ENCODE measurements around the gene ZBTB5. TPM values are rescaled to one million over a fixed set of nuclear protein-coding genes. Genes with fewer than 3 reads are reported as not detected.
A peak's percentile ranks its signal among the peaks of the same experiment; 100 is the strongest.

ZBTB5 gene
- total and polyA plus RNA-seq, 2 of the 13 experiments (the other 11 are each of a cell fraction or from before 2014, with no cell fraction given), result 12.5 to 20.5 TPM

- TF ChIP-seq ZNF44 (CRISPR knock-in tag; IDR thresholded peaks at IDR 0.05) (no peak), ZNF557 (CRISPR knock-in tag; IDR thresholded peaks at IDR 0.05) (no peak), ZNF207 (IDR thresholded peaks at IDR 0.05; ENCODE audit: borderline replicate concordance) (no peak), ZNF607 (CRISPR knock-in tag; IDR thresholded peaks at IDR 0.05; ENCODE audit: borderline replicate concordance) (no peak; the same call in 1 of the 2 replicates), SNAPC5 (CRISPR knock-in tag; IDR thresholded peaks at IDR 0.05; ENCODE audit: borderline replicate concordance) (no peak), HIVEP1 (CRISPR knock-in tag; IDR thresholded peaks at IDR 0.05) (no peak), TAF15 (IDR thresholded peaks at IDR 0.05; ENCODE audit: low read depth, low read length, poor library complexity, severe bottlenecking) (no peak), IRF9 (CRISPR knock-in tag; IDR thresholded peaks at IDR 0.05; ENCODE audit: borderline replicate concordance) (no peak), CBX2 (IDR thresholded peaks at IDR 0.05; ENCODE audit: low read depth, low read length) (no peak), CBX2 (CRISPR knock-in tag; IDR thresholded peaks at IDR 0.05; ENCODE audit: low read depth) (no peak), KDM5A (IDR thresholded peaks at IDR 0.05; ENCODE audit: borderline replicate concordance, low read length) (no peak), TMF1 (CRISPR knock-in tag; IDR thresholded peaks at IDR 0.05; ENCODE audit: low read depth) (no peak), NFATC3 (CRISPR knock-in tag; IDR thresholded peaks at IDR 0.05) (no peak), GLMP (CRISPR knock-in tag; IDR thresholded peaks at IDR 0.05; ENCODE audit: borderline replicate concordance) (no peak), FOXK1 (CRISPR knock-in tag; IDR thresholded peaks at IDR 0.05; ENCODE audit: borderline replicate concordance, low read depth) (no peak), TFAP4 (IDR thresholded peaks at IDR 0.05; ENCODE audit: borderline replicate concordance, low read depth) (peak; percentile 68; the same call in 1 of the 2 replicates), ZNF614 (CRISPR knock-in tag; IDR thresholded peaks at IDR 0.05; ENCODE audit: borderline replicate concordance) (no peak), CENPT (CRISPR knock-in tag; IDR thresholded peaks at IDR 0.05; ENCODE audit: low read depth) (no peak), ATF2 (CRISPR knock-in tag; IDR thresholded peaks at IDR 0.05) (no peak), EHMT2 (IDR thresholded peaks at IDR 0.05; ENCODE audit: borderline replicate concordance, low read depth, low read length) (no peak), ZNF337 (CRISPR knock-in tag; IDR thresholded peaks at IDR 0.05; ENCODE audit: borderline replicate concordance, low read depth) (no peak), MTF1 (CRISPR knock-in tag; IDR thresholded peaks at IDR 0.05) (no peak), ZNF761 (CRISPR knock-in tag; conservative IDR thresholded peaks at IDR 0.05) (0 out of 2 replicates have a peak, but pooled peaks have one; percentile 29), ZNF484 (CRISPR knock-in tag; IDR thresholded peaks at IDR 0.05; ENCODE audit: borderline replicate concordance, low read depth) (no peak)
Observed at GRCh38 chr9:37466037-37466709, 923 bp upstream of the ZBTB5 start (continued).

Data from HepG2 (cell line).